HG03432 (cell line): ENCODE results near the gene SIGLEC6.

ENCODE experiments used
- ATAC-seq: cut with Tn5 transposase; IDR thresholded peaks from one replicate; pipeline ENCODE4 v1.9.1; 2021; ENCODE audit warnings: mild to moderate bottlenecking, moderate library complexity; ENCODE audit not compliant: unreplicated experiment

SIGLEC6 gene

DNA sequence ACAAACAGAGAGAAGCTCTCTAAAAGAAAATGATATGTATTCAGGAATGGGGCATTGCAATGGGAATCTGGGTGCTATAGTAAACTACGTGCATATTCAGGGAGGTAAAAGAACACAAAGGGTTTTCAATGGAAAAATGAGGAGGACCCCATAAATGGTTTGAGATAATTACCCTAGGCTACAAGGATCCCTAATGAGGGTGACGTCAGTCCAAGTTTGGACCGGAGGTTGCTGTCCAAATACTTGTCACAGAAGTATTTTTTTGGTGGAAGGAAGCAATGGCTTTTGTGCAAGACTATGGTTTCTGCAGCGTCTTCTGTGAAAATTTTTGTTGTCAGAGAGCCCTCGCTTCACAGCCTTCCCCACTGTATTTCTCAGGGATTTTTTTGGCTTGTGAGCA lies 54.1 kb downstream of the SIGLEC6 start:
- ATAC-seq: no peak

DNA sequence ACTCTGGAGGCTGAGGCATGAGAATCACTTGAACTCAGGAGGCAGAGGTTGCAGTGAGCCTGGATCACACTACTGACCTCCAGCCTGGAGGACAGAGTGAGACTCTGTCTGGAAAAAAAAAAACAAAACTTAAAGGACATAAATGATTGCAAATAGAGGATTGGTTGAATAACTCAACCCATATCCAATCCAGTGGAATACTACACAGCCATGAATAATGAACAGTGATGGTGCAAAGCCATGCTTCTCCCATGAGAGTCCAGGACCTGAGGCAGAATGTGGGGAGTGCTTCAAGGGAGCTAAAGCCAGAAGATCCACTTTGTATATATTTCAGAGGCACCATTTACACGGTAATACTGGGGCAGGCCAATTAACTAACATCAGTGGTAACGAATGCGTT lies 55.3 kb downstream of the SIGLEC6 start:
- ATAC-seq: no peak

DNA sequence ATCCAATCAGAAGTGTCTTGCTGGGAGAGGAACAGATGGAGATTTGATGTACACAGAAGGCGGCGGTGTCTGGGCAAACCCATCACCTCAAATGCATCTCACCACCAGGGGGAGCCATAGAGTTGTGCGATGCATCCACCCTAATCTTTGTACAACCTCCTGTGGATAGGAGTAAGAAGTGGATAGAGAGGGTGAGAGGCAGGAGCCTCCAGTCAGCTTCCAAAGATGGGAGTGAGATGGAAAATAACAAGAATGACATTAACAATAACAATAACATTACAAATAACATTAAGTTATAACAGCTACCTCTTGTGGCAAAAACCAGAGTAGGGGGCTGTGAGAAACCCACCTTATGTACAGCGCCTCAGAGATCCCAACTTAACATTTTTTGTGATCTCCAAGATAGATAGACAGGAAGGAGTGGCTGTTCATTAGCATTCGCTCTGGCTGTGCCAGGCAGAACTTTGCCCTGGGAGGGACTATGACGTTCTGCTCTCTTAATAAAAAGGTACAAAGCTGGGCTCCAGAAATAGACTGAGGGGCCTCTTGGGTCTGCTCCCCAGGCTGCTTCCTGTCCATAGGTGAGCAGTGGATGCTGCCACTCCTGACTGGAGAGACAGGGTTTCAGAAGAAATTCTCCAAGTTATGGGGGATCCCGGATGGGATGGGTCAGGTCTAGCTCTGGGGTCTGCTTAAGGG lies 58.3 kb downstream of the SIGLEC6 start:
- ATAC-seq: no peak

DNA sequence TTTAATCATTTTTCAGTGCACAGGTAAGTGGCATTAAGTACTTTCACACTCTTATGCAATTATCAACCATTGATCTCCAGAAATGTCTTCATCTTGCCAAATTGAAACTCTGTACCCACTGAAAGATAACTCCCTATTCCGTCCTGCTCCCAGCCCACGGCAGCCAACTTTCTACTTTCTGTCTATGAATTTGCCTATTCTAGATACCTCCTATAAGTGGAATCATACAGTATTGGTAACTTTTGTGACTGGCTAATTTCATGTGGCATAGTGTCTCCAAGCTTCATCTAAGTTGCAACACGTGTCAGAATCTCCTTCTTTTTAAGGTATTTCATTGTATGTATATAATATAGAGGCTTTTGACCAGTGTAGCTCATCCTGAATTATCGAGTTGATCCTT lies 58.9 kb downstream of the SIGLEC6 start:
- no peak for ATAC-seq

DNA sequence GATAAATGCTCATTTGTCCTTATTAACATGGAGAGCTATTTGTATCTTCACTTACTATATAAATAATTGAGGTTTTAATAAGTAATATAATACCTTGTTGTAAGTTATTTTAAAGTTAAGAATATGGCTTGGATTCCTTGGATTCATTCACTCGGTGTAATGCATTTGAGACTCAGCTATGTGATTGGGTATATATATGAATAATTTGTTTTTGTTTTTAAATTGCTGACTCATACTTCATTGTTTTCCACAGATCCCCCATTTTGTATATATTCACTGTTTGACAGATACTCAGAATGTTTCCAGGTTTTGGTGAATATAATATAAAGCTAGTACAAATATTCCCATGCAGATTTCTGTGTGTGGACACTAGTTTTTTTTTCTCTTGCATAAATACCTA lies 59.9 kb downstream of the SIGLEC6 start:
- ATAC-seq: no peak

DNA sequence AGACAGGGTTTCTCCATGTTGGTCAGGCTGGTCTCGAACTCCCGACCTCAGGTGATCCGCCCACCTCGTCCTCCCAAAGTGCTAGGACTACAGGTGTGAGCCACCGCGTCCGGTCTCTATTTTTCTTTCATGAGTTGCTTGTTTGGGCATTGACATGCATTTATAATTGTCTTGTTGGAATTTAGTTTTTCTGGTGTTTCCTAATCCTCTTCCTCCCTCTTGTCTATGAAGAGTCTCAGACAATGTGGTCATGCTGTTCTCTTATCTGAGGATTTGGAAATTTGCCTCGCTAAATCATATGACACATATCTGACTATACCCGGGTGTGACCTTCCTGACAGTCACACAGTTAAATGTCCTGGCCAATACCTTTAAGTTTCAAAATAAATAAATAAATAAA lies 60.5 kb downstream of the SIGLEC6 start:
- no peak for ATAC-seq

DNA sequence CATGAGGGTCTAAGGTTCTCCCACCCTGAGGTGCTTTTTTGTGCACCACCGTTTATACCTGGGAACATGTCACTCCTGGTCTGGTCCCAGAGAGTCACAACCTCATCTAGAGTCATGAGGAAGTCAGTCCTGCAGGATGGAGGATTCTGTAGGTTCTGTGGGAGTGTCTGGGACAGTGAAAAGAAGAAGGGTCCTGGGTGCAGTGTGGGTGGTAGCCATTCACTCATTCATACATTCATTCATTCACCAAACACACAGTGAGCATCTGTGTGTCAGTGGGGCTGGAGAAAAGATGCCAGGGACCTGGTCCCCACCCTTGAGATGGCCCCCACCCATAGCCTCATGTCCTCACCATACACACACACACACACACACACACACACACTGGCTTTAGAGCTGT lies 61.8 kb downstream of the SIGLEC6 start:
- ATAC-seq: no peak

DNA sequence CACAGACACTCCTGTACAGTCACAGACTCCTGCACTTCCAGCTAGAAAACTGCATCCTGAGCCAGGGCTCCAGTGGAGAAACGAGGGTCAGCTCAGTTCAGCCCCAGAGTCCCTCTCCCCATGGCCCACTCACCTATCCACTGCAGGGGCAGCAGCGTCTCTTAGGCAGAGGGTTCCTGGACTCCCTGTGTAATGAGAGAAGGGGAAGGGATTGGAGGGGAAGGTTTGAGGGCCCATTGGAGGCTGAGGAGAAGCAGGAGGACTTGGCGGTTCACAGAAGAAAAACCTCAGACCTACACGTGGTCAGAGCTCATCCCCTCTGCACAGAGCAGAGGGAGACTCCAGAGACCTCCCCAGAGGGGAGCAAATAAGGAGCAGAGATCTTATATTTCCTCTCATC lies 62.3 kb downstream of the SIGLEC6 start:
- no peak for ATAC-seq

DNA sequence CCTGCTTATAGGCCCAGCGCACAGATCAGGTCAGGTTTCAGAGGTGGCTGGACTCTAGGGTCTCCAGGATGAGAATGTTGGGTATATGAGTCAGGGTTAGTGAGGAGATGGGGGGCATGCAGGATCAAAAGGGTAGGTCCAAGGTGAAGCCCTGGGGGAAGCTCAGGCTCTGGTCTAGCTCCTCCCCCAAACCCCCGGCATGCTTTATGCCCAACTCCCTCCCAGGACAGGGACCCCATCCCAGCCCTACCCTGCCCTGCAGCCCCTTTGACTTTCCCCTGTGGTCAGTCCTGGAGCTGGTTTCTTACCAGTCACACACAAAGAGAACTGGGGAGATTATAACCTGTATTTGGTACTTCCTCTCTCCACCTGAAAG lies 62.9 kb downstream of the SIGLEC6 start:
- no peak for ATAC-seq

DNA sequence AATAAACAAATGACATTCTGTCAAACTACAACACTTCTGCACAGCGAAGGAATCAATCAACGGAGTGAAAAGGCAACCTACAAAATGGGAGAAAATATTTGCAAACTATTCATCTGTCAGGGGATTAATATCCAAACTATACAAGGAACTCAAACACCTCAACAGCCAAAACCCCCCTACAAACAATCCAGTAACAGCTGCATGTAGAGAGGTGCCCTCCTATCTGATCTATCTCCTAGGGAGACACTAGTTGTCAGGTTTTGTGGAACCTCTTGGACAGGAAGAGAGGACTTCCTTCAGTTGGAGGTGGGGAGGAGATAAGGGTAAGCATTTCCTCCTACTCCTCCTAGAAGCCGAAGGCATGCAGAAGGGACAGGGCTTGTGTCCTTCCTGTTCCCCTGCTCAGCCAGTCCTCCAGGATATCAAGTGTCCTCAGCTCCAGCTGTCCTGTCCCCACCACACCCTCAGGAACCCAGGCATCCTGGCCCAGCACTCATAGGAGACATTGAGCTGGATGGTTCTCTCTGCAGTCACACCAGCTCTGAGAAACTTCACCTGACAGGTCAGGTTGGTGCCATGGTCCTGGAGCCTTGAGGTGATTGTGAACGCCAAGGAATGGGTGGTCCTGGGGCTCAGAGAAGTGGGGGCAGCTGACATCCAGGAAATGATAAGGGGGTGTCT lies 63.5 kb downstream of the SIGLEC6 start:
- no peak for ATAC-seq
